ENCODE data around the gene ACER2.

DNA sequence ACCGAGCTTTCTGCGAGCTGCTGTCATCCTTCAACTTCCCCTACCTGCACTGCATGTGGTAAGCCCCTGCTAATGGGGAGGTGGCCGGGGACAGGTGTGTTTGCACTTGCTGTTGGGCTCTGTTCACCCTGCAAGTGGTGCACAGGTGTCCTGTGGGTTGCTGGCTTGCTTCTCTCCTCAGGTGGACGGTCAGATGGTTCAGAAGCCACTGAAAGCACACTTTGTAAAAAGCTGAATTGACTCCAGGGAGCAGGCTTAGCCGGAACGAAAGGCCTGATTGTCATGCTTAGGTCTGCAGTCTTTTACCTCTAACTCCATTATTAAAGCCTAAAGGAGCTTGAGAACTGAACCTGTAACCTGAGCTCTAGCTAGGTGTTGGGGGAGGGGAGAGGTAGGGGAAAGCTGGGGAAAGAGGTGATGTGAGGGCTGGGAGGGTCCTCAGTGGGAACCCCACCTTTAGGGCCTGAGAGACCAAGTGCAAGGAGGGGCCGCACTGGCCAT, 37.6 kb downstream of the ACER2 start:
- no peak for TF ChIP-seq ZFP3 (CRISPR knock-in tag; IDR thresholded peaks at IDR 0.05)
- TF ChIP-seq ESRRG (CRISPR knock-in tag; IDR thresholded peaks at IDR 0.05) = no peak
- no peak for TF ChIP-seq SNAI2 (CRISPR knock-in tag; IDR thresholded peaks at IDR 0.05)
- no peak for TF ChIP-seq ARNTL (CRISPR knock-in tag; IDR thresholded peaks at IDR 0.05; ENCODE audit: borderline replicate concordance, low read depth)
- TF ChIP-seq, protein P1, sequence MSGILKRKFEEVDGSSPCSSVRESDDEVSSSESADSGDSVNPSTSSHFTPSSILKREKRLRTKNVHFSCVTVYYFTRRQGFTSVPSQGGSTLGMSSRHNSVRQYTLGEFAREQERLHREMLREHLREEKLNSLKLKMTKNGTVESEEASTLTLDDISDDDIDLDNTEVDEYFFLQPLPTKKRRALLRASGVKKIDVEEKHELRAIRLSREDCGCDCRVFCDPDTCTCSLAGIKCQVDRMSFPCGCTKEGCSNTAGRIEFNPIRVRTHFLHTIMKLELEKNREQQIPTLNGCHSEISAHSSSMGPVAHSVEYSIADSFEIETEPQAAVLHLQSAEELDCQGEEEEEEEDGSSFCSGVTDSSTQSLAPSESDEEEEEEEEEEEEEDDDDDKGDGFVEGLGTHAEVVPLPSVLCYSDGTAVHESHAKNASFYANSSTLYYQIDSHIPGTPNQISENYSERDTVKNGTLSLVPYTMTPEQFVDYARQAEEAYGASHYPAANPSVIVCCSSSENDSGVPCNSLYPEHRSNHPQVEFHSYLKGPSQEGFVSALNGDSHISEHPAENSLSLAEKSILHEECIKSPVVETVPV (CRISPR knock-in tag; IDR thresholded peaks at IDR 0.05) = no peak
- TF ChIP-seq TCF4 (CRISPR knock-in tag; IDR thresholded peaks at IDR 0.05; ENCODE audit: borderline replicate concordance) = no peak
- no peak for TF ChIP-seq ZNF70 (CRISPR knock-in tag; IDR thresholded peaks at IDR 0.05)
- TF ChIP-seq, protein P2, sequence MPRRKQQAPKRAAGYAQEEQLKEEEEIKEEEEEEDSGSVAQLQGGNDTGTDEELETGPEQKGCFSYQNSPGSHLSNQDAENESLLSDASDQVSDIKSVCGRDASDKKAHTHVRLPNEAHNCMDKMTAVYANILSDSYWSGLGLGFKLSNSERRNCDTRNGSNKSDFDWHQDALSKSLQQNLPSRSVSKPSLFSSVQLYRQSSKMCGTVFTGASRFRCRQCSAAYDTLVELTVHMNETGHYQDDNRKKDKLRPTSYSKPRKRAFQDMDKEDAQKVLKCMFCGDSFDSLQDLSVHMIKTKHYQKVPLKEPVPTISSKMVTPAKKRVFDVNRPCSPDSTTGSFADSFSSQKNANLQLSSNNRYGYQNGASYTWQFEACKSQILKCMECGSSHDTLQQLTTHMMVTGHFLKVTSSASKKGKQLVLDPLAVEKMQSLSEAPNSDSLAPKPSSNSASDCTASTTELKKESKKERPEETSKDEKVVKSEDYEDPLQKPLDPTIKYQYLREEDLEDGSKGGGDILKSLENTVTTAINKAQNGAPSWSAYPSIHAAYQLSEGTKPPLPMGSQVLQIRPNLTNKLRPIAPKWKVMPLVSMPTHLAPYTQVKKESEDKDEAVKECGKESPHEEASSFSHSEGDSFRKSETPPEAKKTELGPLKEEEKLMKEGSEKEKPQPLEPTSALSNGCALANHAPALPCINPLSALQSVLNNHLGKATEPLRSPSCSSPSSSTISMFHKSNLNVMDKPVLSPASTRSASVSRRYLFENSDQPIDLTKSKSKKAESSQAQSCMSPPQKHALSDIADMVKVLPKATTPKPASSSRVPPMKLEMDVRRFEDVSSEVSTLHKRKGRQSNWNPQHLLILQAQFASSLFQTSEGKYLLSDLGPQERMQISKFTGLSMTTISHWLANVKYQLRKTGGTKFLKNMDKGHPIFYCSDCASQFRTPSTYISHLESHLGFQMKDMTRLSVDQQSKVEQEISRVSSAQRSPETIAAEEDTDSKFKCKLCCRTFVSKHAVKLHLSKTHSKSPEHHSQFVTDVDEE (CRISPR knock-in tag; IDR thresholded peaks at IDR 0.05) = no peak

Data from SK-N-SH treated with all-trans-retinoic acid at 6 μM for 48 hours (cell line).